KOPT-K1 (cell line): ENCODE data around the gene OR2H2.

Experiments used
- H3K27ac ChIP-seq: fragments of 200-600 bp; sonication (generic); 2 replicates; pipeline ENCODE4 v1.5.1; 2016; ENCODE audit warnings: antibody characterized with exemption, mild to moderate bottlenecking, low read depth, low read length; ENCODE audit not compliant: poor library complexity, severe bottlenecking
- H3K36me3 ChIP-seq: fragments of 200-600 bp; sonication (generic); 2 replicates; pipeline ENCODE4 v1.5.1; 2017; ENCODE audit warnings: antibody characterized with exemption, mild to moderate bottlenecking, low read length, moderate library complexity; ENCODE audit not compliant: insufficient read depth
- H3K9me3 ChIP-seq: fragments of 200-600 bp; sonication (generic); 2 replicates; pipeline ENCODE4 v1.5.1; 2017; ENCODE audit warnings: antibody characterized with exemption, low read length, mild to moderate bottlenecking; ENCODE audit not compliant: insufficient read depth, poor library complexity, severe bottlenecking

OR2H2 gene

GRCh38 chr6:29610540-29610939 is 25.6 kb downstream of the OR2H2 start:
- H3K9me3 ChIP-seq, result no peaks in the 10 kb centered on the region
- H3K36me3 ChIP-seq, result no peaks in the 10 kb centered on the region
- no peak overlapping the region for H3K27ac ChIP-seq

DNA sequence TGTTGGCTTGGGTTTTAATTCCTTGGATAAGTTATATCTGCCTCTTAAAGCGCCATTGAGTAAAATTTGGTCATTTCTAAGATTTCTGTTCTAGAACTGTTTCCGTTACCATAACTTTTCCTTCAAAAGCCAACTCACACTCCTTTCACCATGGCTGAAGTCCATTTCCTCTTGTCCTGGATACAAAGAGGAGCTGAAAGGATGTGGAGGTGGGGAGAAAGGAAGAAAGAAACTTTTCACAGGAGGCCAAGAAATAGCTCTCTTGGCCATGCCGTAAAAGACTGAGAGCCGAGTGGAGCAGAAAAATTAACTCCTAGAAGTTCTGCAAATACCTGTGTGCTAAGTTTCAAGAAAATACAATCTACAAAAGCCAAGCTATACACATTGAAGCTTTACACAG is 26.5 kb downstream of the OR2H2 start:
- Histone ChIP-seq H3K36me3 (no peaks in the 10 kb centered on the region), H3K27ac (no peak overlapping the region), H3K9me3 (no peaks in the 10 kb centered on the region)

DNA sequence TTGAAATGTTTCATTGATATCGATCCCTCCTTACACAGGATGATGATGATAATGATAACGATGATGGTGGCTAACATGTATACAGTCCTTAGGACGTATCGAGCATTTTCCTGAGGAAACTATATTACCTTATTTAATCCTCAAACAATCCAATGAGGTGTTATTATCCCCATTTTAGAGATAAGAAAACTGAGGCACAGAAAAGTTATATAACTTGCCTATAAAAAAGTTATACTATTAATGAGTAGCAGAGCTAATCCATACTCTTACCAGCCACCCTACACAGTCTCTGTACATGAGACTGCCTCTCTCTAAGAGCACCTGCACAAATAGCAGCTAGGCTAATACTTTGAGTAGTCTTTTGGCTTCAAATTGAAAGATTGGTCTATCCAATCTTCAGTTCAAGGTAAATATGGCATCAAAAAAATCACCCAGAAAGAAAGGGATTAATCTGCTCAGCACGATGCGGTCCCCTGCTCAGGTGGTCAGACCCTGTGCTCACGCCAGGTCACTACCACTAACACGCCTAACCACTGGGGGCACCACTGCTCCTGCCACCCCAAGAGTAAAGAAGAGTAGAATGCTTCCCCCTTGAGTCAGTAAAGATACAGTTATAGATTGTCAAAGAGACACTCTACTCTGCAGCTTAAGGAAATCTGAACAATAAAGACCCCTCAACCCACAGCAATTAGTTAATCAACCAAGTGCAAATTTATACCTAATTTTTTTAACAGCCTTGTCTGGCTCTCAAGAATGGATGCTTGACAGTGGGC is 33.0 kb downstream of the OR2H2 start:
- no peaks in the 10 kb centered on the region for H3K36me3 ChIP-seq
- no peaks in the 10 kb centered on the region for H3K9me3 ChIP-seq
- no peak overlapping the region for H3K27ac ChIP-seq

- Histone ChIP-seq H3K36me3 (no peaks in the 10 kb centered on the region), H3K9me3 (no peaks in the 10 kb centered on the region)
Measured at GRCh38 chr6:29619578-29620160, 34.7 kb downstream of the OR2H2 start.

DNA sequence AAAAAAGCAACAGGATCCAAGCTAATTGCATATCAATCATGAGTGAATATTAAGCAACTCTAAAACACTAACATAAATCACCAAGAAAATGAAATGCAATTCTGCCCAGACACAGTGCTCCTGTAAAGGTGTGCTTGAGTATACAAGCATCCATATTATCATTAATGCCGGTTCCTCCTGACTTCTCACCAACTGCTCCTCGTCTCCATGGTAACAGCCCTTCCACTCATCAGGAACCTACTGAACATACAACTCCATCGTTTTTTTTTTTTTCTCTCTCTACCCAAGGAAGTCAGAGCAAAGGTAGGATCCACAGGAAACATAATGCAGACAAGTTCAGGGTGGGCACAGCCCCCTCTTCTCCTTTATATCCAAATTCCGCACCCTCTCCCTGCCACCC is 35.7 kb downstream of the OR2H2 start:
- H3K27ac ChIP-seq, result no peak overlapping the region
- H3K36me3 ChIP-seq, result no peaks in the 10 kb centered on the region

More at GRCh38 chr6:29619578-29620160, 34.7 kb downstream of the OR2H2 start:
- H3K27ac ChIP-seq, result no peak overlapping the region

DNA sequence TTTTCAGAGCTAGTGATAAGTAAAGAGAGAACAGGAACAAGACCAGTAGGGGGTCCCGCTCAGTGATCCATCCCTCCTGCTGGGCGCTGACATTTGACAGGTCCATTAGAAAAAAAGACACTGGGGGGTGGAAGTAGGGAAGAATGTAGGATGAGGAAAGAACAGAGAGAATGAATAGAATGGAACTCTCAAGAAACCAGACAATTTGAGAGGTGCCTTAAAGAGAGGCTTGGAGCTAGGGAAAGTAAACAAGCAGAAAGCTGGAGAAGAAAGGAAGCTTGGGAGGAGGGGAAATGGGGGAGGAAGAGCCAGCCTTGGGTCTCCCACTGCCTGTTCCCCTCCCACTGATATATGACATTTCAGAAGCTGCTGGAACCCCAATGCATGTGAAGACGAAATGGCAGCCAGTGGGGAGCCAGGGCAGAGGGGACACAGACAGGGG is 39.6 kb downstream of the OR2H2 start:
- no peaks in the 10 kb centered on the region for H3K36me3 ChIP-seq
- no peaks in the 10 kb centered on the region for H3K9me3 ChIP-seq
- H3K27ac ChIP-seq, result no peak overlapping the region

More for the DNA sequence above, 35.7 kb downstream of the OR2H2 start:
- no peaks in the 10 kb centered on the region for H3K9me3 ChIP-seq

GRCh38 chr6:29625337-29625930 is 40.5 kb downstream of the OR2H2 start:
- no peaks in the 10 kb centered on the region for H3K36me3 ChIP-seq
- no peaks in the 10 kb centered on the region for H3K9me3 ChIP-seq
- H3K27ac ChIP-seq, result no peak overlapping the region

- no peak overlapping the region for H3K27ac ChIP-seq
Measured at GRCh38 chr6:29626948-29627754, 42.2 kb downstream of the OR2H2 start.

DNA sequence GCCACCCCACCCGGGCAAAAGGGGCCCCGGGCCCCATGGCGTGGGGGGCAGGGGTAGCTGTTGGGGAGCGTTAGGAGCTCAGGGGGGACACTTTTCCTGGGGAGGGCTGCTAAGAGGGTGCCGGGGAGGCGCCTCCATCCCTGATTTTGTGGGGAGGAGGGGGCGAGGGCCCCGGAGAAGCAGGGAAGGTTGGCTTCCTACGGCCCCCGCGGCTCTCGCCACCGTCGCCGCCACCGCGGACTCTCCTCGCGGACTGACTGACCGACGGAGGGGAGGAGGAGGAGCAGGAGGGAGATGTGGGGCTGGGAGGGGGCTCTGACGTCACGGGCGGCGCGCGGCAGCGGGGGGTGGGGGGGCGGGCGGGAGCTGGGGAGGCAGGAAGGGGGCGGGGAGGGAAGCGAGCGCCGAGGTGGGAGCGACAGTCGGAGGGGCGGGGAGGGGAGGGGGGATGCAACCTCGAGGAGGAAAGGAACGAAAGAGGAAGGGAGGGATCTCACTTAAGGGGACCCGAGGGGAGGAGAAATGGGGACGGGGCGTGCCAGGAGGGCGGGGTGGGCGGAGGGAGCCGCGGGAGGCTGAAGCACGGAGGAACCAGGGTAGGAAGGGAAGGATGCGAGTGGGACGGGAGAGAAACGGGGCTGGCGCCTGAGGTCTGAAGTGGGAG is 43.0 kb downstream of the OR2H2 start:
- Histone ChIP-seq H3K27ac (no peak overlapping the region), H3K36me3 (no peaks in the 10 kb centered on the region), H3K9me3 (no peaks in the 10 kb centered on the region)

More at GRCh38 chr6:29626948-29627754, 42.2 kb downstream of the OR2H2 start:
- H3K36me3 ChIP-seq, result no peaks in the 10 kb centered on the region
- no peaks in the 10 kb centered on the region for H3K9me3 ChIP-seq

DNA sequence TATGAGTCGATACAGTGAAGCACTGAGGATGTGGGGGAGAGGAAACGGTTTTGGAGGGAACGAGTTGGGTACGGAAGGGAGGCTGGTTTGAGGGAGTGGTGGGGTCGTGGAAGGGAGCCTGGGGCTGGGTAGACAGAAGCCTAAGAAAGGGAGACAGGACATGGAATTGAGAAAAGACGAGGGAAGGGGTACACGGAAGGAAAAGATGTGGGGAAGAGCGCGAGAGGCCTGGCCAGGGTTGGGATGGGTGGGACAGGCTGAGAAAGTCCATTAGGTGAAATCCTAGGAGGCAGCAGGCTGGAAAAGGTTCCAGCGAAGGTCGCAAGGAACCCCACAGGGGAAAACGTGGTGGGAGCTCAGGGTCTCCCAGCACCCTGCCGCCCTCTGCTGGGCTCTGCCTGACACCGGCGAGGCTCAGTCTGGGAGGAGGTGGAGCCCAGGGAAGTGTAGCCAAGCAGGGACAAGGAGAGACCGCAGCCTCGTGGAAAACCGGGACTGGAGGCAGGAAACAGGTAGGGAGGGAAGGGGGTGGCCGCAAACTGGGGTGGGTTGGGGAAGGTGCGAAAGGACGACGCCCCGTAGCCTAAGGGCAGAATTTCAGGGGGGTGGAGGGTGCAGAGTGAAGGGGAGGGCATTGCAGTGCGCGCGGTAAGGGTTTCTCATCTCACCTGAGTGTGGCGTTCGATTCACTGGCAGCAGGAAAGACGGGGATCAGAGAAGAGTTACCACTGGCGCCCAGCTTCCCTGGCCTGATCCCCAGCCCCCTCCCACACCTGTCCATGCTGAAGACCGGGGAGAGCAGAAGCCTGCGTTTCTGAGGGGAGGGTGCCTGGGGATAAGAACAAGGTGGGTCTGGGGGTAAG is 43.7 kb downstream of the OR2H2 start:
- Histone ChIP-seq H3K9me3 (no peaks in the 10 kb centered on the region), H3K27ac (no peak overlapping the region), H3K36me3 (no peaks in the 10 kb centered on the region)

DNA sequence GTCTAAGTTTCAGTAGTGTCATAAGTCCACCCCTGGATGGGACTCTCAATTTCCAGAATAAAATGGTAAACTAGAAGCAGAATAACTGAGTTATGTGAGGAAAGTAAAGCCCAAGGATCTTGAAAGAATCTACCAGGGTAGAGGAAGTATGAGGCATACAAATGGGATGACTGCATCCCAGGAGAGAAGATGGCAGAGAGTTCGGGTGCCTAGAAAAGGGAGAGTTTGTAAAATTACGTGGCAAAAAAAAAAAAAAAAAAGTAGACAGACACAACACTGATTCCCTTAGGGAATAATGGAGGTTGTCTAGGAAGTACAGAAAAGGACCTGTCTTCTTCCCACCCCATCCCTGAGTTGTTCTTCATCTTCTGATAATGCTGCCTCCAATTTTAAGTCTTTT is 44.6 kb downstream of the OR2H2 start:
- Histone ChIP-seq H3K36me3 (no peaks in the 10 kb centered on the region), H3K9me3 (no peaks in the 10 kb centered on the region), H3K27ac (no peak overlapping the region)

- H3K36me3 ChIP-seq, result no peaks in the 10 kb centered on the region
Measured at GRCh38 chr6:29630315-29630714, 45.4 kb downstream of the OR2H2 start.

DNA sequence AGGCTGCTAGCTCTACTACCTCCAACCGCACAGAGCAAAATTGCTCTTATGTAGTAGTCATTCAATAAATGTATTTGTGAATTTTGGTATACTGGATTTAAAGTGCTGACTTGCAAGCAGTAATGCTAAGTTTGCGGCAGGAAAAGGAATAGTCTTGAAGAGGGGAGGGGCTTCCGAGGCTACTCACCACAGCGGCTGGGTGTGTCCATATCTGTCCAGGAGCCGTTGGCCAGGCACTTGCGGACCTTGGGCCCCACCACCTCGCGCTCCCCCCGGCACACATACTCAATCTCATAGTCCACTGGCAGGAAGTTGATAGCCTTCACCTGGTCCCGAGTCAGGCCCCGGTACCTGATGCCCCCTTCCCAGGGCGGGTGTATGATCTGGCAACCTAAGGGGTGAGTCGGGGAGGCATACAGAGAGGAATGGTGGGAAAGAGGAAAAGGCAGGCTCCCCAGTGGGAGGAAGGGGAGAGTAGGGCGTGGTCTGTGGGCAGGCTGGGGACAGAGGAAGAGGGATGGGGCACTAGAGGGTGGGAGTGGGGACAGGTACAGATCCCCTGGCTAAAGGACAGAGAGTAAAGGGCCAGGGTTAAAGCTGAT is 46.4 kb downstream of the OR2H2 start:
- Histone ChIP-seq H3K36me3 (no peaks in the 10 kb centered on the region), H3K9me3 (no peaks in the 10 kb centered on the region), H3K27ac (no peak overlapping the region)

More at GRCh38 chr6:29630315-29630714, 45.4 kb downstream of the OR2H2 start:
- Histone ChIP-seq H3K27ac (no peak overlapping the region), H3K9me3 (no peaks in the 10 kb centered on the region)
